Neuronal stem cell (in vitro differentiated cells): Measurements from ENCODE around the gene HSPG2.

Experiments
- DNase-seq: peaks from one replicate; pipeline ENCODE4 v3.0.0-alpha.2; 2013; ENCODE audit warnings: low spot score
- H2AFZ ChIP-seq: one replicate; pipeline ENCODE4 v1.6.1; 2013; ENCODE audit warnings: mild to moderate bottlenecking, low read length, inconsistent platforms
- H2AK5ac ChIP-seq: 2 replicates; pipeline ENCODE4 v1.6.1; 2013; ENCODE audit warnings: low read depth, mild to moderate bottlenecking, inconsistent platforms, low read length, moderate library complexity, mixed read lengths
- H2BK120ac ChIP-seq: 2 replicates; pipeline ENCODE4 v1.6.1; 2013; ENCODE audit warnings: low read depth, mild to moderate bottlenecking, inconsistent platforms, low read length, moderate library complexity, mixed read lengths
- H2BK12ac ChIP-seq: one replicate; pipeline ENCODE4 v1.6.1; 2013; ENCODE audit warnings: low read length, inconsistent platforms
- H2BK15ac ChIP-seq: 2 replicates; pipeline ENCODE4 v1.6.1; 2013; ENCODE audit warnings: mild to moderate bottlenecking, low read length, inconsistent platforms, mixed read lengths
- H2BK5ac ChIP-seq: one replicate; pipeline ENCODE4 v1.6.1; 2013; ENCODE audit warnings: inconsistent platforms, mild to moderate bottlenecking, low read length, moderate library complexity
- H3K14ac ChIP-seq: one replicate; pipeline ENCODE4 v1.6.1; 2013; ENCODE audit warnings: low read length, inconsistent platforms
- H3K18ac ChIP-seq: 2 replicates; pipeline ENCODE4 v1.6.1; 2013; ENCODE audit warnings: low read length, inconsistent platforms
- H3K23ac ChIP-seq: 2 replicates; pipeline ENCODE4 v1.6.1; 2013; ENCODE audit warnings: low read depth, mild to moderate bottlenecking, mixed read lengths, low read length, inconsistent platforms; ENCODE audit not compliant: poor library complexity
- H3K27ac ChIP-seq: replicated peaks from 3 replicates; pipeline ENCODE4 v1.5.1; 2013; ENCODE audit warnings: low read length, inconsistent platforms
- H3K27me3 ChIP-seq, 3 experiments: 2 replicates each; pipeline ENCODE4 v1.6.1; 2013; ENCODE audit warnings: low read length in 3 of 3, mild to moderate bottlenecking in 2 of 3, inconsistent platforms in 1 of 3, low read depth in 1 of 3, mixed read lengths in 1 of 3, moderate library complexity in 1 of 3; ENCODE audit not compliant: control insufficient read depth in 3 of 3, insufficient read depth in 3 of 3
- H3K36me3 ChIP-seq, 2 donors: replicated peaks in 1 of 2; 2 replicates each; pipeline ENCODE4 v1.6.1; 2013; ENCODE audit warnings: low read length in 2 of 2; ENCODE audit not compliant: control insufficient read depth in 2 of 2, insufficient read depth in 2 of 2
- H3K4ac ChIP-seq: 2 replicates; pipeline ENCODE4 v1.6.1; 2013; ENCODE audit warnings: inconsistent platforms, mild to moderate bottlenecking, low read length, moderate library complexity
- H3K4me1 ChIP-seq, 2 donors: 1 replicate in 1 of 2; 2 replicates in 1 of 2; pipeline ENCODE4 v1.6.1; 2013; ENCODE audit warnings: low read length in 2 of 2, low read depth in 1 of 2; ENCODE audit not compliant: control insufficient read depth in 2 of 2, insufficient read depth in 1 of 2
- H3K4me2 ChIP-seq: one replicate; pipeline ENCODE4 v1.6.1; 2013; ENCODE audit warnings: mild to moderate bottlenecking, low read length, inconsistent platforms; ENCODE audit not compliant: insufficient read depth, poor library complexity, severe bottlenecking
- H3K4me3 ChIP-seq, 2 donors: 2 replicates each; pipeline ENCODE4 v1.5.1; 2013; ENCODE audit warnings: low read length in 2 of 2, mild to moderate bottlenecking in 2 of 2, inconsistent platforms in 1 of 2, moderate library complexity in 1 of 2
- H3K79me1 ChIP-seq: one replicate; pipeline ENCODE4 v1.6.1; 2013; ENCODE audit warnings: low read depth, mild to moderate bottlenecking, inconsistent platforms, low read length, moderate library complexity
- H3K9ac ChIP-seq: one replicate; pipeline ENCODE4 v1.6.1; 2013; ENCODE audit warnings: mild to moderate bottlenecking, low read depth, low read length, inconsistent platforms; ENCODE audit not compliant: poor library complexity
- H3K9me3 ChIP-seq, 2 donors: replicated peaks in 1 of 2; 2 replicates each; pipeline versions ENCODE3 to v1.6.1; 2013; ENCODE audit warnings: low read length in 2 of 2, mild to moderate bottlenecking in 2 of 2, inconsistent platforms in 1 of 2, low read depth in 1 of 2, mixed read lengths in 1 of 2, moderate library complexity in 1 of 2; ENCODE audit not compliant: control insufficient read depth in 2 of 2, insufficient read depth in 1 of 2
- H4K8ac ChIP-seq: one replicate; pipeline ENCODE4 v1.6.1; 2013; ENCODE audit warnings: low read depth, mild to moderate bottlenecking, inconsistent platforms, low read length, moderate library complexity
- H4K91ac ChIP-seq: one replicate; pipeline ENCODE4 v1.6.1; 2013; ENCODE audit warnings: low read length, low read depth, mild to moderate bottlenecking, inconsistent platforms; ENCODE audit not compliant: poor library complexity
- WGBS, 2 donors: extraction: QIAGEN DNeasy Blood & Tissue Kit; methylation state at CpG; one replicate each; pipeline ENCODE4 v1.1.7; 2013; ENCODE audit warnings: missing lambda C conversion rate in 2 of 2, mixed read lengths in 1 of 2; ENCODE audit not compliant: insufficient read length in 2 of 2, insufficient replicate concordance in 1 of 2; ENCODE audit errors: extremely low coverage in 2 of 2; 5-methylcytosine and 5-hydroxymethylcytosine counted together

Gene HSPG2

GRCh38 chr1:21866707-21867043 lies 70.4 kb downstream of the HSPG2 start:
- Histone ChIP-seq H3K4me1 (peaks cover 6 to 9% of the 10 kb centered on the region in 2 donors), H3K36me3 (peaks cover 32 to 34% of the 10 kb centered on the region in 2 donors), H3K4me2 (no peak overlapping the region), H3K4ac (no peak overlapping the region), H3K9me3 (peaks cover 0 to 3% of the 10 kb centered on the region in 2 donors), H4K91ac (no peak overlapping the region), H3K14ac (peak overlapping the region; percentile 14), H2BK5ac (no peak overlapping the region), H2AFZ (peak overlapping the region; percentile 64), H2AK5ac (no peak overlapping the region), H2BK15ac (no peak overlapping the region), H2BK12ac (no peak overlapping the region), H3K27me3 (no peaks in the 10 kb centered on the region), H3K4me3 (no peak overlapping the region), H3K23ac (no peak overlapping the region), H2BK120ac (no peak overlapping the region), H4K8ac (no peak overlapping the region), H3K18ac (peak overlapping the region; percentile 52), H3K27ac (no peak overlapping the region), H3K9ac (no peak overlapping the region), H3K79me1 (peaks cover 3% of the 10 kb centered on the region)
- DNase-seq = no peak
- no CpG with 5 or more reads among the region's 1 CpG for WGBS, 2 donors

DNA sequence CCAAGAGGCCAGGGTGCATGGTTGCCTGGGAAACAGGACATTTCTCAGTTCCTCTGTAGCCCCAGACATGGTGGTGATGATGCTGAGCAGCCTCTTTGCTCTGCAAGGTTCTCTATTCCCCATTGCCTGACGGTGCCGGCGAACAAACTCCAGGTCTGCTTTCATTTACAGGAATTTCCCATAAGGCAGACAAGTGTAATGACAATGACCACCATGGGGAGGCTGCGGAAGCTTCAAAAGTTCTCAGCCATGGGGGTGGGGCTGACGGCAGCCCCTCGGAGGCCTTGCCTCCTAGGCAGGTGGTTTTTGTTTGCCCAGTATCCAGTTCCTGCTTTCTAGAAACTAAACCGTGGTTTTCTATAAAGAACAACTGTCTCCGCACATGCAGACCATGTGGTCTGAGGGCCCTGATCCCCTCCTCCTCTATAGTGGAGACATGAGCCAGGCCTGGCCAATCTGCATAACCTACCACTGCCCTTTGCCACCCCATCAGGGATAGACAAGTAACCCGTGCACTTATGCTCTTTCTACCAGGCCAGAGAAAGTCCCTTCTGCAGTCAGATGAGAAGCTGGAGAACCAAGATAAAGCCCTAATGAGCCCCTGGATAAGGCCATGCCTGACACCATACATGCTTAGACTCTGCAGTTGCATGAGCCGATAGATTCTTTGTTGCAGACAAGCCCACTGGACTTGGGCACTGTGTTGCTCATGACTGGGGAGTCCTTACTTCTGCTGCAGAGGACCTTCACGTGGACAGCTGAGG lies 71.0 kb downstream of the HSPG2 start:
- Histone ChIP-seq H3K23ac (no peak overlapping the region), H3K14ac (peak overlapping the region; percentile 89), H3K4me1 (peaks cover 6 to 9% of the 10 kb centered on the region in 2 donors), H4K91ac (no peak overlapping the region), H2BK5ac (no peak overlapping the region), H3K27me3 (no peaks in the 10 kb centered on the region), H3K79me1 (peaks cover 3% of the 10 kb centered on the region), H4K8ac (no peak overlapping the region), H2BK12ac (no peak overlapping the region), H2BK15ac (no peak overlapping the region), H3K36me3 (peaks cover 32 to 34% of the 10 kb centered on the region in 2 donors), H2AFZ (peak overlapping the region; percentile 64), H3K4me3 (no peak overlapping the region), H2BK120ac (no peak overlapping the region), H3K18ac (peak overlapping the region; percentile 52), H3K9ac (no peak overlapping the region), H3K4ac (no peak overlapping the region), H3K27ac (no peak overlapping the region), H3K9me3 (peaks cover 0 to 4% of the 10 kb centered on the region in 2 donors), H2AK5ac (peak overlapping the region; percentile 10), H3K4me2 (no peak overlapping the region)
- WGBS, 2 donors = no CpG with 5 or more reads among the region's 11 CpGs
- DNase-seq = no peak

DNA sequence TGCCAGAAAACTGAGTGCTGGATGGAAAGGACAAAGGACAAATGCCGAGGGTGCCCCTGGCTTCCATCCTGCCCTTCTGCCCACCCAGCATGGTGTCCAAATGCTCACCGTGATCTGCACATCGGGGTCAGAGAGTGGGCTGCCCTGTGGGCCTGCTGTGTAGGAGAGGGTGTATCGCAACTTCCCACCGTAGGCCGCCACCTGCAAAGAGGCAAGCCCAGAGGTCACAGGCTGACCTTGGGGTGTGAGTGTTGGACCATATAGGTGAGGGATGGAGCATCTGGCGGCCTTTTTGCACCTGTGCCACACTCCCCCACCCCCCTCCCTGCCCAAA lies 71.5 kb downstream of the HSPG2 start:
- H3K18ac ChIP-seq = peak overlapping the region; percentile 76
- H2BK120ac ChIP-seq = no peak overlapping the region
- no peak overlapping the region for H3K4me3 ChIP-seq
- H2BK15ac ChIP-seq = no peak overlapping the region
- peak overlapping the region; percentile 89 for H3K14ac ChIP-seq
- H3K4ac ChIP-seq = no peak overlapping the region
- H2BK5ac ChIP-seq = no peak overlapping the region
- H4K91ac ChIP-seq = no peak overlapping the region
- DNase-seq = no peak
- H3K23ac ChIP-seq = peak overlapping the region; percentile 34
- H4K8ac ChIP-seq = no peak overlapping the region
- H3K4me1 ChIP-seq = peaks cover 6 to 9% of the 10 kb centered on the region in 2 donors
- no peaks in the 10 kb centered on the region for H3K27me3 ChIP-seq
- H3K9ac ChIP-seq = peak overlapping the region; percentile 21
- H3K79me1 ChIP-seq = peaks cover 3% of the 10 kb centered on the region
- no peak overlapping the region for H2AFZ ChIP-seq
- WGBS, 2 donors = no CpG with 5 or more reads among the region's 7 CpGs
- H3K9me3 ChIP-seq = peaks cover 0 to 4% of the 10 kb centered on the region in 2 donors
- H3K27ac ChIP-seq = no peak overlapping the region
- peaks cover 38% of the 10 kb centered on the region in 2 donors for H3K36me3 ChIP-seq
- no peak overlapping the region for H2AK5ac ChIP-seq
- H2BK12ac ChIP-seq = no peak overlapping the region
- no peak overlapping the region for H3K4me2 ChIP-seq

GRCh38 chr1:21864730-21865129 lies 72.4 kb downstream of the HSPG2 start:
- Histone ChIP-seq H3K27me3 (no peaks in the 10 kb centered on the region), H3K9ac (no peak overlapping the region), H3K79me1 (peaks cover 3% of the 10 kb centered on the region), H2AFZ (no peak overlapping the region), H3K4me2 (no peak overlapping the region), H2BK15ac (no peak overlapping the region), H2AK5ac (no peak overlapping the region), H2BK120ac (no peak overlapping the region), H3K4me3 (no peak overlapping the region), H3K9me3 (peaks cover 0 to 4% of the 10 kb centered on the region in 2 donors), H3K4ac (no peak overlapping the region), H3K27ac (no peak overlapping the region), H3K36me3 (peaks cover 34 to 40% of the 10 kb centered on the region in 2 donors), H4K91ac (no peak overlapping the region), H2BK12ac (no peak overlapping the region), H3K18ac (no peak overlapping the region), H3K14ac (no peak overlapping the region), H3K4me1 (peaks cover 6 to 9% of the 10 kb centered on the region in 2 donors), H2BK5ac (no peak overlapping the region), H3K23ac (peak overlapping the region; percentile 55), H4K8ac (no peak overlapping the region)
- WGBS, 2 donors = no CpG with 5 or more reads among the region's 27 CpGs
- DNase-seq = no peak
